ENCODE data around the gene CNIH3. TPM values are rescaled to one million over a fixed set of nuclear protein-coding genes. Genes with fewer than 3 reads are reported as not detected.

Gene CNIH3
- total RNA-seq, 1 donor from 2014 or later = 0.53 TPM

DNA sequence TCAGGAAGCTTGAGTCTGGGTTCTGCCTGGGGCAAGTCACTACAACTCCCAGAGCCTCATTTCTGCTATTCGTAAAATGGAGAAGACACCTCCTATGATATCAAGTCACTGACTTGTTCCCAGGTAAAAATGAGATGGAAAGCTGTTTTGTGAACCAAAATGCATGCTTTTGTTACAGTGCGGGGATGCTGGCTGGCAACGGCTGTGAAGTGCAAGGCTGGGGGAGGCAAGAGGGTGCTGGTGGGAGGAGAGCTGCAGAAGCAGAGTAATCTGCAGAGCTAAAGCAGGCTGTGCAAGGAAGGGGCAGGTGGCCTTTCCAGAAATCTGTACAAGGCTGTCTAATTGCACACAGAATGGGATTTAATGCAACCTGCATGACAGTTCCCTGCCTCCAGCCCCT, 150.9 kb downstream of the CNIH3 start:
- DNase-seq (ENCODE audit: low read depth) = no peak
- no peak overlapping the region for H3K4me3 ChIP-seq (ENCODE audit: low read depth, low read length)
- H3K27me3 ChIP-seq (ENCODE audit: control insufficient read depth, insufficient read depth, low read length) = no peaks in the 10 kb centered on the region
- TF ChIP-seq, protein P1, sequence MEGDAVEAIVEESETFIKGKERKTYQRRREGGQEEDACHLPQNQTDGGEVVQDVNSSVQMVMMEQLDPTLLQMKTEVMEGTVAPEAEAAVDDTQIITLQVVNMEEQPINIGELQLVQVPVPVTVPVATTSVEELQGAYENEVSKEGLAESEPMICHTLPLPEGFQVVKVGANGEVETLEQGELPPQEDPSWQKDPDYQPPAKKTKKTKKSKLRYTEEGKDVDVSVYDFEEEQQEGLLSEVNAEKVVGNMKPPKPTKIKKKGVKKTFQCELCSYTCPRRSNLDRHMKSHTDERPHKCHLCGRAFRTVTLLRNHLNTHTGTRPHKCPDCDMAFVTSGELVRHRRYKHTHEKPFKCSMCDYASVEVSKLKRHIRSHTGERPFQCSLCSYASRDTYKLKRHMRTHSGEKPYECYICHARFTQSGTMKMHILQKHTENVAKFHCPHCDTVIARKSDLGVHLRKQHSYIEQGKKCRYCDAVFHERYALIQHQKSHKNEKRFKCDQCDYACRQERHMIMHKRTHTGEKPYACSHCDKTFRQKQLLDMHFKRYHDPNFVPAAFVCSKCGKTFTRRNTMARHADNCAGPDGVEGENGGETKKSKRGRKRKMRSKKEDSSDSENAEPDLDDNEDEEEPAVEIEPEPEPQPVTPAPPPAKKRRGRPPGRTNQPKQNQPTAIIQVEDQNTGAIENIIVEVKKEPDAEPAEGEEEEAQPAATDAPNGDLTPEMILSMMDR (IDR thresholded peaks at IDR 0.05; ENCODE audit: insufficient read depth, low read length, severe bottlenecking) = no peak
- FAIRE-seq = no peak
- H3K36me3 ChIP-seq (ENCODE audit: control insufficient read depth, insufficient read depth, low read length) = no peaks in the 10 kb centered on the region

DNA sequence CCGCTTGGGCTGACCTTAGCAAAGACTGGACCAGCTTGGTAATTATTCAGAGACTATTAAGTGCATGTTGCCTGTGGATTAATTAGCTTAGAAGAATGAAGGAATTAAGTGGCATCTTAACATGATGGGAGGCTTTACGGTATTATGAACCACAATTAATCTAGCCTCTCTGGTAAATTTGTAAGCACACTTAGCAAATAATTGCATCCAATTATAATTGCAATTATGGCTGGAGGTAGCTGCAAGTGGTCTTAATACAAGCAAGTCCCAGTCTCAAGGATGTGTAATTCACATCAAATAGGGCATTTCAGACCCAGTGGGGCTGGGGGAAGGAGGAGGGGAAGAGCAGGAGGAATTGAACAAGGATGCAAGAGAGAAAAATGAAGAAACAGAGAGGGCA, 151.6 kb downstream of the CNIH3 start:
- TF ChIP-seq, protein P1 (IDR thresholded peaks at IDR 0.05; ENCODE audit: insufficient read depth, low read length, severe bottlenecking) = no peak
- H3K27me3 ChIP-seq (ENCODE audit: control insufficient read depth, insufficient read depth, low read length) = no peaks in the 10 kb centered on the region
- FAIRE-seq = no peak
- DNase-seq (ENCODE audit: low read depth) = no peak
- no peaks in the 10 kb centered on the region for H3K36me3 ChIP-seq (ENCODE audit: control insufficient read depth, insufficient read depth, low read length)
- H3K4me3 ChIP-seq (ENCODE audit: low read depth, low read length) = no peak overlapping the region

DNA sequence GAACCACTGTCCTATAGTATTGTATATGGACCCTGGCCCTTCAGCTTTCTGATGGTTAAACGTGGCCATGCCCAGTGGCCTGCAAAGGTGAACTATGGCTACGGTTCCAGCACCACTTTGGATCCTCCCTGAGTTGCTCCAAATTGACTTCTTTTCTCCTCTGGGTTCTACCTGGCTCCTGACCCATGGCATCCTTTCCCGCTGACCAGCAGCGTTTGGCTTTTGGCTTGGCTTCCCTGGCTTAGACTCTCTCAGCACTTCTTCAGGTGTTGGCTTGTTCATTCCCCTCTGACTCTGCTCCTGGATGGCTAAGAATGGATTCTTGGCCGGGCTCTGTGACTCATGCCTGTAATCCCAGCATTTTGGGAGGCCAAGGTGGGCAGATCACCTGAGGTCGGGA, 152.9 kb downstream of the CNIH3 start:
- DNase-seq (ENCODE audit: low read depth) (no peak), FAIRE-seq (no peak)
- TF ChIP-seq, protein P1 (IDR thresholded peaks at IDR 0.05; ENCODE audit: insufficient read depth, low read length, severe bottlenecking) = no peak
- Histone ChIP-seq H3K27me3 (ENCODE audit: control insufficient read depth, insufficient read depth, low read length) (peaks cover 2% of the 10 kb centered on the region), H3K4me3 (ENCODE audit: low read depth, low read length) (no peak overlapping the region), H3K36me3 (ENCODE audit: control insufficient read depth, insufficient read depth, low read length) (no peaks in the 10 kb centered on the region)

DNA sequence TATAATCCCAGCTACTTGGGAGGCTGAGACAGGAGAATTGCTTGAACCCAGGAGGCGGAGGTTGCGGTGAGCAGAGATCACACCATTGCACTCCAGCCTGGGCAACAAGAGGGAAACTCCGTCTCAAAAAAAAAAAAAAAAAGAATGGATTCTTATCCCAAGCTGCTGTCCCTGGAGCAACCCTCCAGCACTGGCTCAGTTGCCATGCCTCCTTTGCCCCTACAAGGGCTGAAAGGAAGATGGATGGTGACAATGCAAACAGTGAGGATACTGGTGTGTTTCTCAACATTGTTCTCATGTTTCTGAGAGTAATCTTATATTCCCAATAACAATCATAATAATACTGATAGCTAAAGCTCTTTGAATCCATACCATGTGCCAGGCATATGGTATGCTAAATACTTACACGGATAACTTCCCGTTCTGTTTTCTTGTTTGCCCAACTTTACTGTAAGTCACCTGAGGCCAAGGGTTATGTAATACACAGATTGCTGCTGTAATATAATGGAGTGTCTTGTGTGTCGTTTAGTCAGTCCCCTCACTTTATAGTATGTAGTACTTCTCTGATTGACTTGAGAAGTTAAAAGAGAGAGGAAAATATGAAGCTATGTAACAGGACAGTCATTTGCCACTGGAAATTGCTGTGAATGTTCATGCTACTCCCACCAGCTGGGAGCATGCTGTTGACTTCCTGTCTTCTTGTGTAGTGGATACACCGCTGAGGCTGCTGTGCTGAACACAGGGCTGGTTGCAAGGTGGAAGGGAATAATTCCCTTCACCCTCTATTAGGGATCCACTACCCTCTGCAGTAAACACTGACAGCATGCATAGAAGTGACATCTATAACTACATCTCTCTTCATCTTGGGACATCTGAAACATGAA, 153.6 kb downstream of the CNIH3 start:
- Histone ChIP-seq H3K36me3 (ENCODE audit: control insufficient read depth, insufficient read depth, low read length) (no peaks in the 10 kb centered on the region), H3K27me3 (ENCODE audit: control insufficient read depth, insufficient read depth, low read length) (peaks cover 2% of the 10 kb centered on the region), H3K4me3 (ENCODE audit: low read depth, low read length) (no peak overlapping the region)
- DNase-seq (ENCODE audit: low read depth) (no peak), FAIRE-seq (no peak)
- TF ChIP-seq, protein P1 (IDR thresholded peaks at IDR 0.05; ENCODE audit: insufficient read depth, low read length, severe bottlenecking) = no peak

DNA sequence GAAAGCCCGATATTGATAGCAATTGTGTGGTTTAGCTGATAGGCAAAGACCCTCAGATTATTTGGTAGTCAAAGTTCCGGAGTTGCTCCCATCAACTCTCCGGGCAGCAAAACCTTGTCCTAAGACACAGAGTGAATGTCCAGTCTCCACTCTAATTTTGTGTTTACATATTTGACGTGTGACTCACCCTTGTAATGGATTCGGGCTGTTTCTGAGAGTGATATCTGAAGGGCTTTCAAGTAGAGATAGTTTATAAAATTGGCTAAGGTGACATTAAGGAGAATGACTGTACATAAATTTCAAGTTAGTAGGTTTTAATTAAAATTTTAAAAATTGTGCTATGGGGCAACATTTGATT, 154.2 kb downstream of the CNIH3 start:
- H3K36me3 ChIP-seq (ENCODE audit: control insufficient read depth, insufficient read depth, low read length) = no peaks in the 10 kb centered on the region
- no peak for FAIRE-seq
- DNase-seq (ENCODE audit: low read depth) = peak; percentile 40
- TF ChIP-seq, protein P1 (IDR thresholded peaks at IDR 0.05; ENCODE audit: insufficient read depth, low read length, severe bottlenecking) = no peak
- H3K27me3 ChIP-seq (ENCODE audit: control insufficient read depth, insufficient read depth, low read length) = peaks cover 2% of the 10 kb centered on the region
- H3K4me3 ChIP-seq (ENCODE audit: low read depth, low read length) = no peak overlapping the region

DNA sequence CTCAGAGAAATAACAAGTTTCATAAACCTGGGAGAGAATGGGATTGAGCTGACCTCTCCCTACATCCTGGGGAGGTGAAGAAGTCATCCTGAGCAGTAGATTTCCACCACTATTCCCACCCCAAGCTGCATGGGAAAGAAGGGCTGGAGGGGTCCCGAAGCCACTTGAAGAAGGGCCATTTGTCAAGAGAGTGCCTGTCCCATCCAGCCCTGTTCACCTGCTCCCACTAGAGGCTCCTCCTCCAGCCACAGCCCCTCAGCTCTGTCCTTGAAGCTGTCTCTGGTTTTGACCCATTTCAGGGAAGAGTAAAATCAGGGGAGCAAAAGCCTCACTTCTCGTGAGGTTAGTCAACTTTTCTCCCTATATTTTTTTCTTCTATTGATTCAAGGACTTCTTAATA, 157.5 kb downstream of the CNIH3 start:
- Histone ChIP-seq H3K36me3 (ENCODE audit: control insufficient read depth, insufficient read depth, low read length) (no peaks in the 10 kb centered on the region), H3K27me3 (ENCODE audit: control insufficient read depth, insufficient read depth, low read length) (peaks cover 2% of the 10 kb centered on the region), H3K4me3 (ENCODE audit: low read depth, low read length) (no peak overlapping the region)
- no peak for FAIRE-seq
- no peak for DNase-seq (ENCODE audit: low read depth)
- TF ChIP-seq, protein P1 (IDR thresholded peaks at IDR 0.05; ENCODE audit: insufficient read depth, low read length, severe bottlenecking) = no peak
